ENCODE results near the gene MAN2A1. TPM values are rescaled to one million over a fixed set of nuclear protein-coding genes. Genes with fewer than 3 reads are reported as not detected.

Gene MAN2A1
- total RNA-seq, 1 experiment from 2014 or later: 78.0 TPM

GRCh38 chr5:109885205-109885604, 195.5 kb downstream of the MAN2A1 start:
- Histone ChIP-seq H2BK20ac (ENCODE audit: low read depth, low read length, poor library complexity, severe bottlenecking) (no peak overlapping the region), H3K27me3 (ENCODE audit: insufficient read depth, low read length) (no peaks in the 10 kb centered on the region), H2AFZ (ENCODE audit: low read length) (no peak overlapping the region), H3K4ac (ENCODE audit: low read depth, low read length) (no peak overlapping the region), H2BK12ac (ENCODE audit: insufficient read length, low read depth, low read length) (no peak overlapping the region), H2BK15ac (ENCODE audit: low read depth, low read length) (no peak overlapping the region), H2BK120ac (ENCODE audit: low read depth, low read length, poor library complexity, severe bottlenecking) (no peak overlapping the region), H2AK5ac (ENCODE audit: insufficient read length, low read length) (no peak overlapping the region), H3K56ac (ENCODE audit: insufficient read length, low read depth, low read length) (no peak overlapping the region), H4K5ac (ENCODE audit: insufficient read length, low read depth, low read length) (no peak overlapping the region), H3K4me1 (ENCODE audit: insufficient read depth, low read length) (no peaks in the 10 kb centered on the region), H3K79me2 (ENCODE audit: insufficient read depth, low read length) (no peaks in the 10 kb centered on the region), H3K14ac (ENCODE audit: insufficient read depth, low read length) (no peak overlapping the region), H3K79me1 (ENCODE audit: insufficient read depth, low read depth, low read length, poor library complexity, severe bottlenecking) (no peaks in the 10 kb centered on the region), H3K9me3 (ENCODE audit: control insufficient read depth, low read depth, low read length) (no peaks in the 10 kb centered on the region), H3K4me2 (ENCODE audit: insufficient read depth, insufficient read length, low read length) (no peak overlapping the region), H4K20me1 (ENCODE audit: control insufficient read depth, insufficient read depth, insufficient read length) (no peaks in the 10 kb centered on the region), H3K23me2 (ENCODE audit: insufficient read length, low read depth, low read length, poor library complexity, severe bottlenecking) (no peaks in the 10 kb centered on the region), H2BK5ac (ENCODE audit: insufficient read length, low read length) (no peak overlapping the region), H4K8ac (replicated peaks; ENCODE audit: insufficient read length, low read depth, low read length) (no peak overlapping the region), H3K9ac (ENCODE audit: extremely low read depth, insufficient read length, low read length) (no peak overlapping the region), H3K27ac (ENCODE audit: insufficient read length, low read depth, low read length) (no peak overlapping the region), H3K23ac (ENCODE audit: insufficient read length, low read depth, low read length) (no peak overlapping the region), H3K18ac (ENCODE audit: insufficient read length, low read depth, low read length) (no peak overlapping the region), H3T11ph (ENCODE audit: low read length) (no peak overlapping the region), H4K91ac (ENCODE audit: insufficient read length, low read depth, low read length) (no peak overlapping the region)
- Mint-ChIP-seq H3K4me1 (no peaks in the 10 kb centered on the region; a peak in 1 of 4 replicates), H3K36me3 (ENCODE audit: insufficient read depth in 1 of 3, low read depth in 3 of 3) (no peaks in the 10 kb centered on the region), H3K9me3 (no peaks in the 10 kb centered on the region), H3K4me3 (no peak overlapping the region), H3K27me3 (ENCODE audit: low read depth) (no peaks in the 10 kb centered on the region), H3K27ac (no peak overlapping the region)
- DNase-seq: no peak
- WGBS (ENCODE audit: extremely low coverage, insufficient read length, low lambda C conversion rate): no CpG with 5 or more reads among the region's 28 CpGs
- TF ChIP-seq CTCF (conservative IDR thresholded peaks at IDR 0.05): no peak

All from H9 (cell line).